Calu3 (cell line): Measurements from ENCODE around the gene SMG1. TPM values are rescaled to one million over a fixed set of nuclear protein-coding genes. Genes with fewer than 3 reads are reported as not detected.
A peak's percentile ranks its signal among the peaks of the same experiment; 100 is the strongest.
"Not testable (repeated sequence)": the region's sequence is repeated elsewhere in the genome, so short reads cannot be mapped to it uniquely, and the experiment has no call there.

Experiments
- Bru-seq: library from RNA; stranded (reverse); fragments of 400-500 nt; gene quantifications from one replicate; lab custom pipeline; 2021; lab: Mats Ljungman, UMichigan
- BruChase-seq, 2 experiments: library from RNA; stranded (reverse); fragments of 400-500 nt; gene quantifications; one replicate each; lab custom pipeline; 2021; lab: Mats Ljungman, UMichigan
- BruUV-seq: library from RNA; stranded (reverse); fragments of 400-500 nt; replicated peaks from 2 replicates; lab custom pipeline; 2021; lab: Mats Ljungman, UMichigan
- CTCF ChIA-PET: fragments of 300-600 bp; sonication (Branson Sonifier 250); formaldehyde crosslinking; loops from one replicate; lab custom pipeline; 2022; ENCODE audit warnings: antibody characterized with exemption; lab: Charles Lee
- DNase-seq: peaks from one replicate; pipeline ENCODE4 v3.0.0; 2022
- H3K27ac Mint-ChIP-seq: one replicate; pipeline ENCODE4 v1.8.0; 2022; ENCODE audit warnings: mixed read lengths; ENCODE audit not compliant: unreplicated experiment
- H3K27me3 Mint-ChIP-seq: one replicate; pipeline ENCODE4 v1.8.0; 2022; ENCODE audit warnings: mixed read lengths; ENCODE audit not compliant: unreplicated experiment
- H3K36me3 Mint-ChIP-seq: one replicate; pipeline ENCODE4 v1.8.0; 2022; ENCODE audit warnings: mild to moderate bottlenecking, moderate library complexity, mixed read lengths; ENCODE audit not compliant: insufficient read depth, unreplicated experiment
- H3K4me1 Mint-ChIP-seq: one replicate; pipeline ENCODE4 v1.8.0; 2022; ENCODE audit warnings: mild to moderate bottlenecking, low read depth, mixed read lengths; ENCODE audit not compliant: unreplicated experiment
- H3K4me3 Mint-ChIP-seq: one replicate; pipeline ENCODE4 v1.8.0; 2022; ENCODE audit warnings: mild to moderate bottlenecking, low read depth, moderate library complexity, mixed read lengths; ENCODE audit not compliant: unreplicated experiment
- H3K9me3 Mint-ChIP-seq: one replicate; pipeline ENCODE4 v1.8.0; 2022; ENCODE audit warnings: low read depth, mixed read lengths; ENCODE audit not compliant: unreplicated experiment
- intact Hi-C: fragments of 100-400 bp; cut with micrococcal nuclease; formaldehyde crosslinking; loops from one replicate; pipeline ENCODE4 v1.10.0; 2022; ENCODE audit not compliant: unreplicated experiment
- long read RNA-seq: library from polyadenylated mRNA; stranded (forward); transcript quantifications from one replicate; pipeline ENCODE4 v2.0.0, GENCODE V29; 2022
- total RNA-seq: library from RNA; stranded (reverse); gene quantifications from 2 replicates; pipeline ENCODE4 v1.2.3, GENCODE V29; 2022
- TF ChIP-seq, protein P1 (sequence below): fragments of 200-600 bp; IDR thresholded peaks from one replicate; pipeline ENCODE4 v1.8.0; 2022; ENCODE audit warnings: antibody characterized with exemption; ENCODE audit not compliant: unreplicated experiment

Gene SMG1
- 129 and 142 TPM in 2 replicates for total RNA-seq
- percentile 94 among the genes with signal in this experiment for Bru-seq, nascent RNA
- BruChase-seq, experiment 1, labeled RNA remaining after a 6-hour chase, result percentile 96 among the genes with signal in this experiment
- percentile 97 among the genes with signal in this experiment for BruChase-seq, experiment 2, labeled RNA remaining after a 2-hour chase
- long read RNA-seq, partial matches to known transcripts, result 1 of 8 reads
- long read RNA-seq, other reads (novel, unspliced or antisense), result 7 of 8 reads

DNA sequence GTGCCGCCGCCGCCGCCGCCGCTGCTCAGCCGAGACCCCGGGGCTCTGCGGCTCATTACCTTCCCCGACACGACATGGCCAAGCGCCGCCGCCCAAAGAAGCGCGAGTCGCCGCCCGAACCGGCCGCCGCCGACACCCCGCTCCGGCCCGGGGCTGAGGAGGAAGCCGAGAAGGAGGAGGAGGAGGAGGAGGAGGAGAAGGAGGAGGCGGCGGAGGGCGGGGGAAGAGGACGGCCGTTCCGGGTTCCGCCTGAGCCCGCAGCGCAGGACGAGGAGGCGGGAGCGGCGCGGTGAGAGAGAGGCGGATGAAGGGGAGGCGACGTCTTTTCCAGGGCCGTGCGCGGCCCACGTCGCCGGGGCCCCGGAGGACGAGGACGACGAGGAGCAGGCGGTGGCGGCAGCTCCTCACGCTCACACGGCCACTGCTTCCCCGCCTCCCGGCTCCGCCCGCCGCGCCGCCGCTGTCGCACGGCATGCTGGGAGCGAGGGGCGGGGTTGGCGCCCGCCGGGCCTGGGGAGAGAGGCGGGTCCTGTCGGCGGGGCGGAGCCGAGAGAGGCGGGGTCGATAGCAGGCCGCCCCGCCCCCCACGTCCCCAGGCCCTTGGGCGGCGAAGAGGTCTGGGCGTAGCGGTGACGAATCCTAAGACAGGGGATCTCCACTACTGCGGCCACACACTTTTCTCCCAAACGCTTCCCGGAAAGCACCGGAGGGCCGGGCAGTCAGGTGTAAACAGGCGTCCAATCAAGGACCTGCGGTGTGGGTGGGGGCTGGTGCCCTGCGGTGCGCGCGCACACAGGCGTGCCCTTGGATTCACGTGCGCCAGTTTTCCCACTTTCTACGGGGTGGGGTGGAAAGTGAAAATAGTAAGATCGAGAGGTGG is at the start of gene SMG1:
TSS of gene SMG1 (minus strand) at position 423 of the 880 bp plus-strand sequence. CDS start at position 56, 367 bp downstream.
- Mint-ChIP-seq H3K4me1 (peaks cover 32% of the 10 kb centered on the region), H3K27ac (peak within 1 kb of the TSS; percentile 98), H3K4me3 (peak within 1 kb of the TSS; percentile 100), H3K36me3 (peaks cover 46% of the 10 kb centered on the region)
- BruUV-seq, intact Hi-C loops, H3K9me3 Mint-ChIP-seq, H3K27me3 Mint-ChIP-seq: not testable (repeated sequence)
- CTCF ChIA-PET, result interaction anchor here (0.7 kb wide), 2 partner anchors 17 to 83 kb away, joined by 3 read pairs; no protein-coding TSS in a partner anchor
- DNase-seq, result peak; percentile 99

DNA sequence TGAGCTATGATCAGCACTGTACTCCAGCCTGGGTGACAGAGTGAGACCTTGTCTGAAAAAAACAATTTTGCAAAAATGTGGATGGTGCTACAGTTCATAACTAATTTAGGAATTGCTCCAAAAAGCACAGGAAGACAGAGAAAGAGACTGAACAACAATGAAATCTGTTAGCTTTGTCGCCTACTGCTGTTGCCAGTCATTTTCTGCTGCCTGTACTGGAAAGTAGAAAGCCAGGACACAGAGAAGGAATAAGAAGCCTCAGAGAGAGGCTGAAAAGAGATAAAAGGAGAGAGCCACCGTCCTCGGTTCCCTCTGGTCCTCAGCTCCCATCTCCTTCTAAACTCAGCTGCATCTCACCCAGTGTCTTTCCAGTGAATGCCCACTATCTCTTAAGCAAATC is 48.9 kb upstream of the SMG1 start:
- H3K36me3 Mint-ChIP-seq, result no peaks in the 10 kb centered on the region
- H3K27me3 Mint-ChIP-seq, result peaks cover 32% of the 10 kb centered on the region
- BruUV-seq, result no TSS peak
- intact Hi-C loops, result no loop called here
- TF ChIP-seq, protein P1, sequence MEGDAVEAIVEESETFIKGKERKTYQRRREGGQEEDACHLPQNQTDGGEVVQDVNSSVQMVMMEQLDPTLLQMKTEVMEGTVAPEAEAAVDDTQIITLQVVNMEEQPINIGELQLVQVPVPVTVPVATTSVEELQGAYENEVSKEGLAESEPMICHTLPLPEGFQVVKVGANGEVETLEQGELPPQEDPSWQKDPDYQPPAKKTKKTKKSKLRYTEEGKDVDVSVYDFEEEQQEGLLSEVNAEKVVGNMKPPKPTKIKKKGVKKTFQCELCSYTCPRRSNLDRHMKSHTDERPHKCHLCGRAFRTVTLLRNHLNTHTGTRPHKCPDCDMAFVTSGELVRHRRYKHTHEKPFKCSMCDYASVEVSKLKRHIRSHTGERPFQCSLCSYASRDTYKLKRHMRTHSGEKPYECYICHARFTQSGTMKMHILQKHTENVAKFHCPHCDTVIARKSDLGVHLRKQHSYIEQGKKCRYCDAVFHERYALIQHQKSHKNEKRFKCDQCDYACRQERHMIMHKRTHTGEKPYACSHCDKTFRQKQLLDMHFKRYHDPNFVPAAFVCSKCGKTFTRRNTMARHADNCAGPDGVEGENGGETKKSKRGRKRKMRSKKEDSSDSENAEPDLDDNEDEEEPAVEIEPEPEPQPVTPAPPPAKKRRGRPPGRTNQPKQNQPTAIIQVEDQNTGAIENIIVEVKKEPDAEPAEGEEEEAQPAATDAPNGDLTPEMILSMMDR, result no peak
- H3K9me3 Mint-ChIP-seq, result no peaks in the 10 kb centered on the region
- H3K4me3 Mint-ChIP-seq, result no peak overlapping the region
- H3K4me1 Mint-ChIP-seq, result peaks cover 7% of the 10 kb centered on the region
- DNase-seq, result no peak
- CTCF ChIA-PET, result interaction anchor here (1.1 to 1.5 kb wide), 2 partner anchors 8 to 19 kb away, joined by 3 to 4 read pairs; no protein-coding TSS in a partner anchor
- no peak overlapping the region for H3K27ac Mint-ChIP-seq

DNA sequence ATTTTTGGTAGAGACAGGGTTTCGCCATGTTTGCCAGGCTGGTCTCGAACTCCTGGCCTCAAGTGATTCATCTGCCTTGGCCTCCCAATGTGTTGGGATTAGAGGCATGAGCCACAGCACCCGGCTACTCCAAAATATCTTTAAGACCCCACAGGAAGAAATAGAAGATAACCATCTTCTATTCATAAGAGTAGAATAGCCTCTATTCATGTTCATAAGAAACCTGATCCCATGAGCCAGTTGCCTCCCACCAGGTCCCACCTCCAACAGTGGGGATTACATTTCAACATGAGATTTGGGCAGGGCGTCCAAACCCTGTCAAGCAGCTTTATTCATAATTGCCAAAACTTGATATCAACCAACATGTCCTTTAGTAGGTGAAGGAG is 43.6 kb upstream of the SMG1 start:
- DNase-seq, result no peak
- BruUV-seq, result no TSS peak
- H3K36me3 Mint-ChIP-seq, result no peaks in the 10 kb centered on the region
- intact Hi-C loops, result loop anchor here (5.0 kb wide), 1 partner anchor 168 kb away; the partner anchor contains the start of gene ARL6IP1
- no peak overlapping the region for H3K27ac Mint-ChIP-seq
- TF ChIP-seq, protein P1, result no peak
- H3K4me3 Mint-ChIP-seq, result no peak overlapping the region
- H3K27me3 Mint-ChIP-seq, result peaks cover under 1% of the 10 kb centered on the region
- CTCF ChIA-PET, result no interaction called here
- H3K4me1 Mint-ChIP-seq, result peaks cover 15% of the 10 kb centered on the region
- no peaks in the 10 kb centered on the region for H3K9me3 Mint-ChIP-seq

DNA sequence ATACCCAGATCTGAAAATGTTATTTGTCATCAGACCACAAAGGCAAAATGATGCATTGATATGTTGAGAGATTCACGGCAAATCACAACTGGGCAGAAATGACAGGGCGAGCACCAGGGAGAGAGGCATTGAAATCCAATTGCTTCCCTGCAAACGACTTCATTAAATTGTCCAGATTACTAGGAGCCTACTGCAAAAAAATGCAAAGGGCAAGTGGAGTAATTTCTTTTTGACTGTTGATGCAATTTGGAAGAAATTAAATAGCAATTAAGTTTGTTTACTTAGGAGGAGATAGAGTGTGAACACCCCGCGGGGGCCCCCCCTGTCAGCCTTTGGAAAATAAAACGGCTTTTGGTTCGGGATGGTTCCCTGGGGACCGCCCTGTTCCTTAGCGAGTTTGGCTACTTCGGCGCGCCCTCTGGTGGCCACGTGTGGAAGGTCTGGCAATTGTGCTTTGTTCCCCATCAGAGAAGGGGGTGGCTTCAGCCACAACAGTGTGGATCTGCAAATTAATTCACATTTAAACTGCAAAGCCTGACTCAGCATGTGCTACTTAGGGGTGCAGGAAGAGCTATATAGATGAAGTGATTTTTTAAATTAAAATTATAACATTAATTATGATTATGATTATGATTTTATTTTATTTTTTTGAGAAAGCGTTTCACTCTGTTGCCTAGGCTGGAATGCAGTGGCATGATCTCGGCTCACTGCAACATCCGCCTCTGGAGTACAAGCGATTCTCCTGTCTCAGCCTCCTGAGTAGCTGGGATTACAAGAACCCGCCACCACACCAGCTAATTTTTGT is 43.0 kb upstream of the SMG1 start:
- BruUV-seq, result no TSS peak
- TF ChIP-seq, protein P1, result peak; percentile 92
- CTCF ChIA-PET, result no interaction called here
- no peaks in the 10 kb centered on the region for H3K36me3 Mint-ChIP-seq
- intact Hi-C loops, result loop anchor here (5.0 kb wide), 1 partner anchor 167 kb away; the partner anchor contains the start of gene ARL6IP1
- H3K4me3 Mint-ChIP-seq, result no peak overlapping the region
- DNase-seq, result peak; percentile 90
- peaks cover 15% of the 10 kb centered on the region for H3K4me1 Mint-ChIP-seq
- H3K27ac Mint-ChIP-seq, result no peak overlapping the region
- H3K9me3 Mint-ChIP-seq, result no peaks in the 10 kb centered on the region
- H3K27me3 Mint-ChIP-seq, result no peaks in the 10 kb centered on the region
